Tibial nerve (tissue), 4 donors: ENCODE measurements around the gene COL25A1. TPM values are rescaled to one million over a fixed set of nuclear protein-coding genes. Genes with fewer than 3 reads are reported as not detected.

Experiments used
- DNase-seq, 2 donors: peaks; one replicate each; pipeline ENCODE4 v3.0.0-alpha.2; 2019; ENCODE audit warnings: low spot score in 2 of 2
- H3K27ac ChIP-seq, 4 donors: fragments of 200-600 bp; sonication (generic) in 3 of 4; one replicate each; pipeline ENCODE4 v1.5.1; 2017 to 2019; ENCODE audit warnings: mild to moderate bottlenecking in 1 of 4
- H3K27me3 ChIP-seq, 2 donors: fragments of 200-600 bp; sonication (generic) in 1 of 2; one replicate each; pipeline versions ENCODE4 v1.5.1 to v1.6.0; 2017 to 2019
- H3K36me3 ChIP-seq, 3 donors: fragments of 200-600 bp; sonication (generic); one replicate each; pipeline ENCODE4 v1.5.1; 2018 to 2019
- H3K4me1 ChIP-seq, 4 donors: fragments of 200-600 bp; sonication (generic) in 3 of 4; one replicate each; pipeline ENCODE4 v1.5.1; 2017 to 2019
- H3K4me3 ChIP-seq, 4 donors: fragments of 200-600 bp; sonication (generic) in 3 of 4; one replicate each; pipeline ENCODE4 v1.5.1; 2017 to 2019; ENCODE audit warnings: mild to moderate bottlenecking in 1 of 4, moderate library complexity in 1 of 4
- H3K9me3 ChIP-seq, 4 donors: fragments of 200-600 bp; sonication (generic) in 3 of 4; one replicate each; pipeline ENCODE4 v1.5.1; 2017 to 2019
- EP300 ChIP-seq, 2 donors: sonication (generic); formaldehyde crosslinking; IDR thresholded peaks; one replicate each; pipeline ENCODE4 v1.6.1; 2017; ENCODE audit warnings: antibody characterized with exemption in 2 of 2, mild to moderate bottlenecking in 1 of 2
- POLR2A ChIP-seq, 2 donors: fragments of 450-650 bp; IDR thresholded peaks; one replicate each; pipeline ENCODE4 v1.6.1; 2017; ENCODE audit warnings: antibody characterized with exemption in 2 of 2, mild to moderate bottlenecking in 2 of 2, moderate library complexity in 2 of 2
- WGBS, 2 donors: methylation state at CpG; one replicate each; pipeline ENCODE4 v1.1.5; 2018; 5-methylcytosine and 5-hydroxymethylcytosine counted together
- total RNA-seq, 4 donors: library from RNA; depleted of rRNA; stranded (reverse); fragments of >200 nt; gene quantifications; one replicate each; pipeline ENCODE4 v1.1.0, GENCODE V29; 2016
- TF ChIP-seq, protein P1 (sequence below), 5 experiments: fragments of 200-600 bp in 3 of 5; fragments of 450-650 bp in 2 of 5; sonication (generic) in 3 of 5; IDR thresholded peaks; one replicate each; pipeline ENCODE4 v1.5.1; 2016 to 2019; ENCODE audit warnings: antibody characterized with exemption in 5 of 5, mild to moderate bottlenecking in 3 of 5, moderate library complexity in 2 of 5

The COL25A1 gene
- total RNA-seq, 4 donors from 2014 or later: 1.5 to 4.1 (median 2.3) TPM

GRCh38 chr4:109229028-109229427 is 73.4 kb downstream of the COL25A1 start:
- Histone ChIP-seq H3K4me1 (no peaks in the 10 kb centered on the region), H3K27ac (no peak overlapping the region), H3K27me3 (no peaks in the 10 kb centered on the region), H3K9me3 (no peaks in the 10 kb centered on the region), H3K4me3 (no peak overlapping the region), H3K36me3 (no peaks in the 10 kb centered on the region)
- no peak for DNase-seq
- 83 to 90% methylated on average over 2 of the region's 2 CpGs for WGBS, 2 donors
- TF ChIP-seq, protein P1, sequence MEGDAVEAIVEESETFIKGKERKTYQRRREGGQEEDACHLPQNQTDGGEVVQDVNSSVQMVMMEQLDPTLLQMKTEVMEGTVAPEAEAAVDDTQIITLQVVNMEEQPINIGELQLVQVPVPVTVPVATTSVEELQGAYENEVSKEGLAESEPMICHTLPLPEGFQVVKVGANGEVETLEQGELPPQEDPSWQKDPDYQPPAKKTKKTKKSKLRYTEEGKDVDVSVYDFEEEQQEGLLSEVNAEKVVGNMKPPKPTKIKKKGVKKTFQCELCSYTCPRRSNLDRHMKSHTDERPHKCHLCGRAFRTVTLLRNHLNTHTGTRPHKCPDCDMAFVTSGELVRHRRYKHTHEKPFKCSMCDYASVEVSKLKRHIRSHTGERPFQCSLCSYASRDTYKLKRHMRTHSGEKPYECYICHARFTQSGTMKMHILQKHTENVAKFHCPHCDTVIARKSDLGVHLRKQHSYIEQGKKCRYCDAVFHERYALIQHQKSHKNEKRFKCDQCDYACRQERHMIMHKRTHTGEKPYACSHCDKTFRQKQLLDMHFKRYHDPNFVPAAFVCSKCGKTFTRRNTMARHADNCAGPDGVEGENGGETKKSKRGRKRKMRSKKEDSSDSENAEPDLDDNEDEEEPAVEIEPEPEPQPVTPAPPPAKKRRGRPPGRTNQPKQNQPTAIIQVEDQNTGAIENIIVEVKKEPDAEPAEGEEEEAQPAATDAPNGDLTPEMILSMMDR (IDR thresholded peaks at IDR 0.05): no peak
- TF ChIP-seq POLR2A (IDR thresholded peaks at IDR 0.05): no peak
- TF ChIP-seq EP300 (IDR thresholded peaks at IDR 0.05): no peak

GRCh38 chr4:109218288-109218687 is 84.2 kb downstream of the COL25A1 start:
- Histone ChIP-seq H3K27ac (no peak overlapping the region), H3K9me3 (no peaks in the 10 kb centered on the region), H3K36me3 (no peaks in the 10 kb centered on the region), H3K4me1 (peaks cover 0 to 11% (median 0%) of the 10 kb centered on the region in 4 donors), H3K27me3 (no peaks in the 10 kb centered on the region), H3K4me3 (no peak overlapping the region)
- DNase-seq: no peak
- TF ChIP-seq EP300 (IDR thresholded peaks at IDR 0.05): no peak
- TF ChIP-seq POLR2A (IDR thresholded peaks at IDR 0.05): no peak
- 19 to 30% methylated on average over 1 of the region's 1 CpG for WGBS, 2 donors

DNA sequence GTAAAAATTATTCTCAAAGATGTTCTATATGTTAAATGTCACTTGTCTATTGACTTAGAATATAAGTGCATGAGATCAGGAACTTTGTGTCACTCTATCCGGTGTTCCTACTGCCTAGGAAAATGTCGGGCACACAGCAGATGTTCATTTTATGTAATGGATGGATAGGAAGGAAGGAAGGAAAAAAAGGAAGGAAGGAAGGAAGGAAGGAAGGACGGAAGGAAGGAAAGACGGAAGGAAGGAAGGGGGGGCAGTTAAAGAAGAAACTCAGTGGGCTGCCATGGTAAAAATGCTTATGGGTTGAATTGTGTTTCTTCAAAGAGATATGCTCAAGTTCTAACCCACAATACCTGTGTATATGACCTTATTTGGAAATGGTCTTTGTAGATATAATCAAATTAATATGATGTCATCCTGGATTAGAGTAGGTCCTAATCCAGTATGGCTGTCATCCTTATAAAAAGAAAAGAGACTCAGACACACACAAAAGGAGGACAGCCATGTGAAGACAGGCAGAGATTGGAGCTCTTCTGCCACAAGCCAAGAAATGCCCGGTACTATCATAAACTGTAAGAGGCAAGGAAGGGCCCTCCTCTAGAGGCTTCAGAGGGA is 86.3 kb downstream of the COL25A1 start:
- no peaks in the 10 kb centered on the region for H3K27me3 ChIP-seq
- H3K4me3 ChIP-seq: no peak overlapping the region
- no peaks in the 10 kb centered on the region for H3K9me3 ChIP-seq
- 91 to 96% methylated on average over 5 of the region's 5 CpGs for WGBS, 2 donors
- TF ChIP-seq POLR2A (IDR thresholded peaks at IDR 0.05): no peak
- no peak for TF ChIP-seq EP300 (IDR thresholded peaks at IDR 0.05)
- TF ChIP-seq, protein P1 (IDR thresholded peaks at IDR 0.05): no peak
- H3K36me3 ChIP-seq: no peaks in the 10 kb centered on the region
- DNase-seq: no peak
- peaks cover 0 to 11% (median 0%) of the 10 kb centered on the region in 4 donors for H3K4me1 ChIP-seq
- H3K27ac ChIP-seq: no peak overlapping the region

- H3K4me3 ChIP-seq: no peak overlapping the region
- H3K9me3 ChIP-seq: no peaks in the 10 kb centered on the region
- 93 to 97% methylated on average over 2 of the region's 2 CpGs for WGBS, 2 donors
- DNase-seq: no peak
- no peaks in the 10 kb centered on the region for H3K27me3 ChIP-seq
- TF ChIP-seq, protein P1 (IDR thresholded peaks at IDR 0.05): no peak
- no peak for TF ChIP-seq EP300 (IDR thresholded peaks at IDR 0.05)
- no peak for TF ChIP-seq POLR2A (IDR thresholded peaks at IDR 0.05)
- H3K27ac ChIP-seq: no peak overlapping the region
- peaks cover 0 to 11% (median 0%) of the 10 kb centered on the region in 4 donors for H3K4me1 ChIP-seq
- no peaks in the 10 kb centered on the region for H3K36me3 ChIP-seq
These were observed 87.0 kb downstream of the COL25A1 start for GRCh38 chr4:109215506-109215905.

DNA sequence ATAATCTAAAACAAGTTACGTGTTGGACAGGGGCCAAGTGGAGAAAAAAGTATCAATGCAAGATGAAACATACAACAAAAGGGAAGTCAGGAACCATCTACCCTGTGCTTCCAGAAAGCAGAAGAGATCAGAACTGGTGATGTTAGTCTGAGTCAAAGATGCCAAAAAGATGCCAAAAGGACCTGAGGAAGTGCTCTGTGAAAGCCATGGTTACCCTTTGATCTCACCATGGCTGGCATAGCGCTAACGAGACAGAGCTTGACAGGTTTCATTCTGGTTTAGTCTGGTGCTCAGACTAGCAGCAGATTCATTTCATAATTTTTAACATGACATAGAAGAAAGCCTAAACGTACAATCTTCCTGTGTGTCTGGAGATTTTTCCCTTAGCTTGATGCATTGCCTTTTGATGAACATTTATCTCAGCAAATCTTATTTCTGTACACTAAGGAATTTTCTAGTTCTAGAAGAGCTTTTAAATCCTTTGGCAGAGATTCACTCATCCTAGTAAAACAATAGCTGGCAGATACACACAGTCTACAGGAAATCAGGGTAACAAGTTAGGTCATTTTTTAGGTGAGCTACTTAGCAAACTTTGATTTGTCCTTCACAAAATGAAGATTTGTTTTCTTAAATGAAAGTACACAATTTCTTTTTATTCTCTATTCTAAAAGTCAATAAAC is 87.7 kb downstream of the COL25A1 start:
- 56 to 64% methylated on average over 4 of the region's 4 CpGs for WGBS, 2 donors
- Histone ChIP-seq H3K27ac (peak overlapping the region in 1 of 4 donors; percentile 10), H3K36me3 (no peaks in the 10 kb centered on the region), H3K4me3 (no peak overlapping the region), H3K27me3 (no peaks in the 10 kb centered on the region), H3K9me3 (no peaks in the 10 kb centered on the region), H3K4me1 (peaks cover 0 to 11% (median 0%) of the 10 kb centered on the region in 4 donors)
- no peak for DNase-seq
- TF ChIP-seq EP300 (IDR thresholded peaks at IDR 0.05) (no peak), POLR2A (IDR thresholded peaks at IDR 0.05) (no peak)
- TF ChIP-seq, protein P1 (IDR thresholded peaks at IDR 0.05): no peak
